GM12872 (cell line): ENCODE data around the gene PRKCZ.

Source experiments
- TF ChIP-seq, protein P1 (sequence below): IDR thresholded peaks from 3 replicates; pipeline ENCODE4 v1.5.1; 2011; ENCODE audit warnings: low read depth, mild to moderate bottlenecking, low read length, moderate library complexity; ENCODE audit not compliant: insufficient read depth

The PRKCZ gene

DNA sequence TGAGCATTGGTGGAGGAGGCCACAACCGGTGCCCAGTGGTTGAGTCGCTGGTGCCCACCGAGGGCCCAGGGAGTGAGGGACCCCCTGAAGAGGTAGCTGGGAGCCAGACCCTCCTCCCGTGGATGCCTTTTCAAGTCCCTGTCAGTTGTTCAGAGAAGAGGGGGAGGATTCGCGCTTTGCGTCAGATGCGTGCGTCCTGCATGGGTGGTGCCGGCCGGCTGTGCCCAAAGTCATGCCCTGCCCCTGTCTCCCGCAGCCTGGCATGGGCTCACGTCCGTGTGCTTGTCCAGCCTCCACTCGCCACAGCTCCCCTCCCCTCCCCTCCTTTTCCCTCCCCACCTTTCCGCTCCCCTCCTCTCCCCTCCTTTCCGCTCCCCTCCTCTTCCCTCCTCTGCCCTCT is 45.2 kb downstream of the PRKCZ start:
- TF ChIP-seq, protein P1, sequence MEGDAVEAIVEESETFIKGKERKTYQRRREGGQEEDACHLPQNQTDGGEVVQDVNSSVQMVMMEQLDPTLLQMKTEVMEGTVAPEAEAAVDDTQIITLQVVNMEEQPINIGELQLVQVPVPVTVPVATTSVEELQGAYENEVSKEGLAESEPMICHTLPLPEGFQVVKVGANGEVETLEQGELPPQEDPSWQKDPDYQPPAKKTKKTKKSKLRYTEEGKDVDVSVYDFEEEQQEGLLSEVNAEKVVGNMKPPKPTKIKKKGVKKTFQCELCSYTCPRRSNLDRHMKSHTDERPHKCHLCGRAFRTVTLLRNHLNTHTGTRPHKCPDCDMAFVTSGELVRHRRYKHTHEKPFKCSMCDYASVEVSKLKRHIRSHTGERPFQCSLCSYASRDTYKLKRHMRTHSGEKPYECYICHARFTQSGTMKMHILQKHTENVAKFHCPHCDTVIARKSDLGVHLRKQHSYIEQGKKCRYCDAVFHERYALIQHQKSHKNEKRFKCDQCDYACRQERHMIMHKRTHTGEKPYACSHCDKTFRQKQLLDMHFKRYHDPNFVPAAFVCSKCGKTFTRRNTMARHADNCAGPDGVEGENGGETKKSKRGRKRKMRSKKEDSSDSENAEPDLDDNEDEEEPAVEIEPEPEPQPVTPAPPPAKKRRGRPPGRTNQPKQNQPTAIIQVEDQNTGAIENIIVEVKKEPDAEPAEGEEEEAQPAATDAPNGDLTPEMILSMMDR, result no peak

DNA sequence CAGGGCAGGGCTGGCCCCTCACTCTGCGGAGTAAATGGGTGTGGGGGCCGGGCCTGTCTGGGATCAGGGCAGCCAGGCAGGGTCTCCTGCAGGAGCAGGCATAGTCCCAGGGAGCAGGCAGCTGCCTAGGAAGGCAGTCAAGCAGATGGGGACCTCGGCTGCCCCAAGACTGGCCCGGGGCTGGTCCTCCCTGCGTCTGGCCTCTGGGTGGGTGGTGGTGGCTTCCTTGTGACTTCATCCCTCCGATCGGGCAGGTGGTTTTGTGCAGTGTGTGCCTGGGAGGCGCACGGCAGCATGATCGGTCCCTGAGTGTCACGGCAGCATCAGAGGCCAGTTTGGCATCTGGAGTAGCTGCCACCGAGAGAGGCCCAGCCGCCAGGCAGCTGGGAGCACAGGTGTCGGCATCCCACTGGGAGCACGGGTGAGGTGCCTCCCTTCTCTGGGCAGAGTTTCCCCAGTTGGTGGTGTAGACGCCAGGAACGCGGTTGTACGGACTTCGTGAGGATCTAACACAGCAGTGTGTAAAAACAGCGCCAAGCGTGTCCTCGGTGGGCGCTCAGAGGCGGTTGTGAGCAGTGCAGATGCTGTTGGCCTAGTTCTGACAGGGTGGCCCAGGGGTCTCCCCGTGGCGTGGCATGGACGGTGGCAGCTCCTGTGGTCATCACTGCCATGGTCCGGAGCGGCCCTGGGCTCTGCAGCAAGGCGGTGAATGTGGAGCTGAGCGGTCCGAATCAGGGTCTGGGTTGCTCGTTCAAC is 45.9 kb downstream of the PRKCZ start:
- TF ChIP-seq, protein P1, result no peak

DNA sequence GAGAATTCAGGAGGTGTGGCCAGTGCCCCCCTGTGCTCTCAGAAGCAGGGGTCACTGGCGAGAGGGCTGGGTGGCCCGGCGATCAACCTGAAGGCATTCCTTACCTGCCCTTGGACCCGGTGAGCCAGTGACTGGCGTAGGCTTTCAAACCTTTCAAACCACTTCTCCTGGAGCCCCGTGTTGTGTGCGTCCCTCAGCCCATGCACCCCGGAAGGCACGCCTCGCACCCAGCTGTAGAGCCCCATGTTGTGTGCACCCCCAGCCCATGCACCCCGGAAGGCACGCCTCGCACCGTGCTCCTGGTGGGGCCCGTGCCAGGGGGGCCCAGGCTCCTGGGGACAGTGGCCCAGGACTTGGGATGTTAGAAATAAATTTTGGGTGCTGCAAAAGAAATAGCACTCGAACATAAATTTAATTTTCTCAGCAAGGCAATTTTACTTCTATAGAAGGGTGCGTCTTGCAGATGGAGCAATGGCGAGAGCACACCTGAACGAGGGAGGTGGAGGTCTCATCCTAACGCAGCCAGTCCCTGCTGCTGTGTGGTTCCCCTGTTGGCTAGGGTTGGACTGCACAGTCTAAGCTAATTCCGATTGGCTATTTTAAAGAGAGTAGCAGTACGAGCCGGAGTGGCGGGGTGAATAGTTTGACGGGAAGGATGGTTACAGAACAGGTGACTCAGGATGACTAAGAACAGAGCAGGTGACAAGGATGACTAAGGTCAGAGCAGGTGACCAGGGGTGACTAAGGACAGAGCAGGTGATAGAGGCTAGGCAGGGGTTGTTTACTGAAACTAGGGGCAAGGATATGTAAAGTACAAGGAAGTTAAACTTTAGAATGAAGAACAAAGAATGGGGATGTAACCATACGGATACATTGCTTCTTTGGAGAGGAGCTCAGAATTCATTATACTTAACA is 47.4 kb downstream of the PRKCZ start:
- TF ChIP-seq, protein P1, result no peak

DNA sequence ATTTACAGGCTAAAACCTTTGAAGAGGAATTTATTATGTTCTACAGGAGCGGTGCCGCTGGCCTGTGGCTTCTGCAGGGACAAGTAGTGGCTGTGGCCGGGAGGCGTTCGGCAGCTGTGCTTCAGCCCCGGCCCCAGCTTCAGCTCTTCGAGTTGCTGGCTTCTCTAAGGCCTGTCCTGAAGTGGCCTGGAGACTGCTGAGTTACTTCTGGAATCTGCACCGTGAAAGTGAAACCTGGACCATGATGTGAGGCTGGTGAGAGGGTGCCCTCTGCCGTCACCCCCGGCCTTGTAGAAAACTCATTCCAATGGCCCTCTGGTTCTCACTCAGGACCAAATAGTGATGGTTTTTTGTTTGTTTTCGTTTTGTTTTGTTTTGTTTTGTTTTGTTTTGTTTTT is 48.1 kb downstream of the PRKCZ start:
- TF ChIP-seq, protein P1, result no peak

DNA sequence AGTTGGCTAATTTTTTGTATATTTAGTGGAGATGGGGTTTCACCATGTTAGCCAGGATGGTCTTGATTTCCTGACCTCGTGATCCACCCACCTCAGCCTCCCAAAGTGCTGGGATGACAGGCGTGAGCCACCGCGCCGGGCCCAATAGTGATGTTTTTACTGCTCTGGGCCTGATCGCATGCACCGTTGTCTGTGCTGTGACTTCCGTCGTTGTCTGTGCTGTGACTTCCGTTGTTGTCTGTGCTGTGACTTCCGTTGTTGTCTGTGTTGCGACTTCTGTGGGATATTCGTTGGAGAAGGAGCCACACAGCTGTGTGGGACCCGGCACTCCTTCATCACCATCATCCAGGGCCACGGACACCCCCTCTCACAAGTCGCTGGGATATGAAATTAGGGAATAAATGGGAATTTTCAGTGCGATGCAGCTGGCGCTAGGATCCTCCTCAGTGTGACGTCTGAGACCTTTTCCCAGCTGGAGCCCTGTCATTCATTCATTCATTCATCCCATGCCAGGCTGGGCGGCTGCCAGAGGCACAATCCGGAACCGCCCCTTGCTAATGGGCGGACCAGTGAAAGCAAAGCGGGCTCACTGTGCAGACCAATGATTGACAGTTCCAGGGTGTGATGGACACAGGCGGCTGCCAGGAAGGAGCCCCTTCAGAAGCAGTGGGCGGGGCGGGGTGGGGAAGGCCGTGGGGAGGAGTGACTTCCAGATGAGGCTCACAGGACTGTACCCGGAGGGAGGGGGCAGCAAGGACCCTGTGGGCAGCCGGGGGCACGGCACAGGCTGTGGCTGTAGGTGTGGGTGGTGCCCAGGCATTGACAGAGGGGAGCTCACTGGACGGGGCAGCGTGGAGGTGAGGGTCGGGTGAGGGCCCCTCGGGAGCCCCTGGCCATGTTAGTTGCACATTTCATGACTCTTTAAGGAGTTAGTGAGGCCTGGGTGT is 48.9 kb downstream of the PRKCZ start:
- TF ChIP-seq, protein P1, result no peak

DNA sequence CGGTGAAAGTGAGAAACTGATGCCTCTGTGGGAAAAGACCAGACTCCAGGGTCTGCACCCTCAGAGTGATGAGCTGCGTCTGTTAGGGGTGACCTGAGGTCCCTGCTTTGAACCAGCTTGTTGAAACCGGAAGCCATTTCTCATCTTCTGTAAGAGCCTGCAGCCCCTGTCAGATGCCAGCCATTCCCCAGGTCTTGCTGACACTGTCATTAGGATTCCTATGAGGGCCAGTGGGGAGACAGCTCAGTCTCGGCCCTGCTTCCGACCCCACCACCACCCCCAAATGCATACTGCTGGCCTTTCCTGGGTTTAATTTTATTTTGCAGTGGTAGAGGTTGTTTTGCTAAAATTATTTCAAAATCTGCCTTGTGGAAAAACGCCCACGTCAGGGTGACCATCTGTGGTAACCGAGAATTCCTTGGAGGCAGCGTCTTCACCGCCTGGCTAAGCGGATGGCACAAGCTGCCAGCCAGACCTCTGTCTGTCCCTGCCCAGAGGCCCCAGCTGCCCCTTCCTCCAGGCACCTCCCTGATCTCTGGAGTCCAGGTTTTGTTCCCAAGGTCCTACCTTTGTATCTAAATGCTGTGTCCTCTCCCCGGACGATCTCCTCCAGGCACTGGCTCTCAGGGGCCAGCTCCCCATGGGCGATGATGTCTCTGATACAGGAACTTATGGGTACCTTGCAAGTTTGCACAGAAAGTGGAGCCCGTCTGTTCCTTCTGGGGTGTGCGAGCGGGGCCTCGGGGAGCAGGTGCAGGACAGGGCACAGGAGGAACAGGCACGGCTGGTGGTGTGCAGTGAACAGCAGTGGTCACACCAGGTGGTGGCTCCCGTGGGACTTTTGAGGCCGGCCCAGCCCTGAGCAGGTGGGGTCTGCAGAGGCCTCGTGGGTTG is 49.9 kb downstream of the PRKCZ start:
- TF ChIP-seq, protein P1, result no peak
